Middle frontal gyrus (tissue), 1 donor: ENCODE results near the gene CD37.
"Not testable (repeated sequence)": the region's sequence is repeated elsewhere in the genome, so short reads cannot be mapped to it uniquely, and the experiment has no call there.

ENCODE experiments used
- DNase-seq: peaks from one replicate; pipeline ENCODE4 v3.0.0-alpha.2; 2015; ENCODE audit warnings: low spot score; ENCODE audit errors: extremely low spot score

CD37 gene

GRCh38 chr19:49373174-49373573 is 38.0 kb downstream of the CD37 start:
- not testable (repeated sequence) for DNase-seq

DNA sequence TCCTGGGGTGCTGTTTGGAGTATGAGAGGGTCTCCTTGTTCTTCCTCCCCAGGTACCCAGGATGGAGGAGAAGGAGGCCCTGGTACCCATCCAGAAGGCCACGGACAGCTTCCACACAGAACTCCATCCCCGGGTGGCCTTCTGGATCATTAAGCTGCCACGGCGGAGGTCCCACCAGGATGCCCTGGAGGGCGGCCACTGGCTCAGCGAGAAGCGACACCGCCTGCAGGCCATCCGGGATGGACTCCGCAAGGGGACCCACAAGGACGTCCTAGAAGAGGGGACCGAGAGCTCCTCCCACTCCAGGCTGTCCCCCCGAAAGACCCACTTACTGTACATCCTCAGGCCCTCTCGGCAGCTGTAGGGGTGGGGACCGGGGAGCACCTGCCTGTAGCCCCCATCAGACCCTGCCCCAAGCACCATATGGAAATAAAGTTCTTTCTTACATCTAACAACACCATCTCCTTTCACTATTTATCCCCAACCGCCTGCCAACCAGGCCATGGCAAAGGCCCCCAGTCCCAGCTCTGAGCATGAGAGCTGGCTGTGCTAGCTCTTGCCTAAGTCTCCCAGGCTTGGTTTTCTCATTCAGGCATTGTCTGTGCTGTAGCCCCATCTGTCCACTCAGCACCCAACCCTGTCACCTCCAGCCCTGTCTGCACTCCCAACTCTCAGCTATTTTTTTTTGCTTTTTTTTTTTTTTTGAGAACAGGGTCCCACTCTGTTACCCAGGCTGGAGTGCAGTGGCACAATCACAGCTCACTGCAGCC is 39.6 kb downstream of the CD37 start:
- no peak for DNase-seq

DNA sequence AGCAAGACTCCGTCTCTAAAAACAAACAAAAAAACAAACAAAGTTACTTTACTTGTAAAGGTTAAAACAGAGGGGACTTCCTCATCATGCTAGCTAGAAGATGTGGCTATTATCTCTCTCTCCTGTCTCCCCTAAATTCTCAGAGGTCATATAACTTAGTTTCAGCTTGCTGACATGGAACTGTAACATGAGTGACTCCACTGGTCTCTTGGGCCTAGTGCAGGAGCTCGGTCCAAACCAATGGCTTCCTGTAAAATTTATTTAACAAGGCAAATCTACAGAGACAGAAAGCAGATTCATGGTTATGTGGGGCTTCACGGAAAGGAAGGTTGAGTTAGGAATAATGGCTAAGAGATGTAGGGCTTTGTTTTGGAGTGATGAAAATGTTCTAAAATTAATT is 43.3 kb downstream of the CD37 start:
- DNase-seq, result no peak

- DNase-seq, result no peak
These were observed 45.2 kb downstream of the CD37 start for GRCh38 chr19:49380391-49380790.

GRCh38 chr19:49382639-49383038 is 47.4 kb downstream of the CD37 start:
- DNase-seq, result no peak

- DNase-seq, result no peak
These were observed 48.4 kb downstream of the CD37 start for GRCh38 chr19:49383599-49383998.

DNA sequence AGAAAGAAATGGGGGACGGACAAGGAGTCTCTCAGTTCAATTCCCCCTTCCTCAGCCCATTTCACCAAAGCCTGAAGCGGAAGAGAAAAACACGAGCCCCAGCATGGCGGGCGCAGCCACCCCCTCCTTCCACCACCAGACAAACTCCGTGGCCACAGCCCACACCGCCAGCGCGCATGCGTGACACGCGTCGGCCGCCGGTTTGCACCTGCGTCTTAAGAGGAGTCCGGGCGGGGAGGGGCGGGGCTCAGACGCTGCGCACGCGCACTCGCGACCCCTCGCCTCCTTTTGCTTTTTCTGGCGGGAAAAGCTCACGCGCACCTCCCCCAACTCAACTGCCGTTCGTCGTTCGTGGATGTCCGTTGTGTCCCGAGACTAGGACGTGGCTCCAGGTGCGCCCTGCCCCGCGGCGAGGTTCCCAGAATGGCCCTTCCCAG is 52.7 kb downstream of the CD37 start, which contains the start of gene KASH5:
TSS of gene KASH5 (plus strand) at position 314 of the 437 bp plus-strand sequence. CDS start 2,635 bp downstream, outside the sequence.
- DNase-seq, result peak; percentile 16

DNA sequence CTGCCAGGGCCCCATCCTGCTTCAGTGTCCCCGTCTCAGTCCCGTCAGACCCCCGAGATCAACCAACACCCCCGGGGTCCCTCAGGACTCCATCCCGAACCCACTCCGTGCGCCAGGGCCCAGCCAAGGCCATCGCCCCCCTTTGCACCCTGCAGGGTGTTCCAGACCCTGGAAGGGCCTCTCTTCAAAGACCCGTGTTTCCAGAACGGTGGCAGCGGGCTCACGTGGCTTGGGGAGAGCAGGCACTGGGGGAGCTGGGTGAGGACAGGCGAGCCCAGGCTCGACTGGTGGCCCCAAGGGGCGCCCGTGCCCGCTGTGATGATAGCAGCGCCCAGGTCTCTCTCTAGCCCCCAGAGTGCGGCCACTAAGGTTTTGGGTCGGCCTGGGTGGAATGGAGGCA is 54.2 kb downstream of the CD37 start:
- DNase-seq, result no peak
